Measurements from ENCODE around the gene GCH1. TPM values are rescaled to one million over a fixed set of nuclear protein-coding genes. Genes with fewer than 3 reads are reported as not detected.
A peak's percentile ranks its signal among the peaks of the same experiment; 100 is the strongest.
"Not testable (repeated sequence)": the region's sequence is repeated elsewhere in the genome, so short reads cannot be mapped to it uniquely, and the experiment has no call there.

The GCH1 gene
- total RNA-seq, 2 experiments from 2014 or later: 35.4 to 38.1 TPM

GRCh38 chr14:54877015-54877702 lies 25.5 kb downstream of the GCH1 start:
- Mint-ChIP-seq H3K9me3 (no peaks in the 10 kb centered on the region), H3K27ac (peak overlapping the region; percentile 64), H3K27me3 (no peaks in the 10 kb centered on the region), H3K4me3 (no peak overlapping the region), H3K4me1 (ENCODE audit: low read depth) (peaks cover 28% of the 10 kb centered on the region), H3K36me3 (ENCODE audit: low read depth) (peaks cover 9% of the 10 kb centered on the region)
- TF ChIP-seq CTCF (IDR thresholded peaks at IDR 0.05): no peak
- no peak for DNase-seq
- ChIA-PET POLR2A (interaction anchor here (0.6 to 2.5 kb wide), 4 partner anchors 21 to 130 kb away, joined by 3 to 7 read pairs (median 3); no protein-coding TSS in a partner anchor), CTCF (interaction anchor here (3.8 kb wide), 1 partner anchor 26 kb away, joined by 13 read pairs; the partner anchor contains the start of gene GCH1)
- no peak for ATAC-seq
- intact Hi-C loops (cut with micrococcal nuclease): no loop called here

- H3K36me3 Mint-ChIP-seq (ENCODE audit: low read depth); ATAC-seq; DNase-seq; H3K27me3 Mint-ChIP-seq; H3K9me3 Mint-ChIP-seq; H3K4me3 Mint-ChIP-seq; H3K27ac Mint-ChIP-seq; intact Hi-C loops (cut with micrococcal nuclease); POLR2A ChIA-PET: not testable (repeated sequence)
- CTCF ChIA-PET: interaction anchor here (1.2 kb wide), 1 partner anchor 101 kb away, joined by 3 read pairs; no protein-coding TSS in a partner anchor
- H3K4me1 Mint-ChIP-seq (ENCODE audit: low read depth): peaks cover 32% of the 10 kb centered on the region
These were observed 27.0 kb downstream of the GCH1 start for GRCh38 chr14:54875648-54876047.

GRCh38 chr14:54870154-54871090 lies 32.2 kb downstream of the GCH1 start:
- Mint-ChIP-seq H3K4me3 (peak overlapping the region; percentile 58), H3K4me1 (ENCODE audit: low read depth) (peaks cover 38% of the 10 kb centered on the region), H3K27ac (peak overlapping the region; percentile 16)
- ChIA-PET POLR2A (interaction anchor here (0.6 to 1.1 kb wide), 3 partner anchors 12 to 223 kb away, joined by 3 read pairs; no protein-coding TSS in a partner anchor), CTCF (interaction anchor here (2.0 kb wide), 1 partner anchor 64 kb away, joined by 6 read pairs; no protein-coding TSS in a partner anchor)
- ATAC-seq; H3K36me3 Mint-ChIP-seq (ENCODE audit: low read depth); H3K9me3 Mint-ChIP-seq; intact Hi-C loops (cut with micrococcal nuclease); H3K27me3 Mint-ChIP-seq: not testable (repeated sequence)
- peak; percentile 23 for DNase-seq

GRCh38 chr14:54867011-54867410 lies 35.6 kb downstream of the GCH1 start:
- CTCF ChIA-PET: interaction anchor here (0.8 to 1.8 kb wide), 2 partner anchors 11 to 22 kb away, joined by 3 to 4 read pairs; no protein-coding TSS in a partner anchor
- TF ChIP-seq CTCF (IDR thresholded peaks at IDR 0.05): no peak
- DNase-seq (no peak), ATAC-seq (no peak)
- H3K27ac Mint-ChIP-seq: no peak overlapping the region
- peaks cover 6% of the 10 kb centered on the region for H3K36me3 Mint-ChIP-seq (ENCODE audit: low read depth)
- no peak overlapping the region for H3K4me3 Mint-ChIP-seq
- no peaks in the 10 kb centered on the region for H3K27me3 Mint-ChIP-seq
- POLR2A ChIA-PET: interaction anchor here (1.6 kb wide), 1 partner anchor 14 kb away, joined by 4 read pairs; no protein-coding TSS in a partner anchor
- H3K4me1 Mint-ChIP-seq (ENCODE audit: low read depth): peaks cover 30% of the 10 kb centered on the region
- intact Hi-C loops (cut with micrococcal nuclease): no loop called here
- no peaks in the 10 kb centered on the region for H3K9me3 Mint-ChIP-seq

GRCh38 chr14:54866588-54866987 lies 36.0 kb downstream of the GCH1 start:
- H3K27ac Mint-ChIP-seq: no peak overlapping the region
- no peak overlapping the region for H3K4me3 Mint-ChIP-seq
- peak; percentile 69 for ATAC-seq
- peak; percentile 22 for DNase-seq
- H3K27me3 Mint-ChIP-seq: no peaks in the 10 kb centered on the region
- H3K36me3 Mint-ChIP-seq (ENCODE audit: low read depth): peaks cover 6% of the 10 kb centered on the region
- ChIA-PET CTCF (interaction anchor here (0.8 to 1.8 kb wide), 2 partner anchors 10 to 22 kb away, joined by 3 to 4 read pairs; no protein-coding TSS in a partner anchor), POLR2A (interaction anchor here (0.5 to 1.6 kb wide), 2 partner anchors 15 to 74 kb away, joined by 3 to 4 read pairs; no protein-coding TSS in a partner anchor)
- no peak for TF ChIP-seq CTCF (IDR thresholded peaks at IDR 0.05)
- intact Hi-C loops (cut with micrococcal nuclease): no loop called here
- peaks cover 30% of the 10 kb centered on the region for H3K4me1 Mint-ChIP-seq (ENCODE audit: low read depth)
- H3K9me3 Mint-ChIP-seq: no peaks in the 10 kb centered on the region

Data from activated CD8-positive, alpha-beta T cell treated with anti-CD3 and anti-CD28 coated beads for 36 hours (primary cell).